HG03457 (cell line): ENCODE data around the gene ADAMTS19.
"Not testable (repeated sequence)": the region's sequence is repeated elsewhere in the genome, so short reads cannot be mapped to it uniquely, and the experiment has no call there.

Experiments used
- ATAC-seq: cut with Tn5 transposase; IDR thresholded peaks from one replicate; pipeline ENCODE4 v1.9.1; 2021; ENCODE audit warnings: moderate number of reproducible peaks; ENCODE audit not compliant: unreplicated experiment

ADAMTS19 gene

DNA sequence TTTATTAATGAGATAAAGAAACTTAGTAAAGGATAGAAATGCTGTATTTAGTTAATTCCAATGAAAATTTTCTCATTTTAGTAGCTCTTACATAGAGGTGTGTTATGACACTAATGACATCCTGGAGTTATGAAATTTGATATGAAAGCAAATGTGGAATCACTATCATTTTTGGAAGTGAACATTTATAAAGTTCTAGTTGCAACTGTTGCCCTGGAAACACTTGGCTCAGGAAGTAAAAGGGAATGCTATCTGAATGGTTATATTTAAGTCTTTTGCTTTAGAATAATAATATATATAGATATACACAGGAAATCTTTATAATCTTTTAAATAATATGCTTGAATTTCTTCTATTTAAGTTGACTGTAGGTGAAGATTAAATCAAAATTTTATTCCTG is 16.7 kb downstream of the ADAMTS19 start:
- ATAC-seq = no peak

DNA sequence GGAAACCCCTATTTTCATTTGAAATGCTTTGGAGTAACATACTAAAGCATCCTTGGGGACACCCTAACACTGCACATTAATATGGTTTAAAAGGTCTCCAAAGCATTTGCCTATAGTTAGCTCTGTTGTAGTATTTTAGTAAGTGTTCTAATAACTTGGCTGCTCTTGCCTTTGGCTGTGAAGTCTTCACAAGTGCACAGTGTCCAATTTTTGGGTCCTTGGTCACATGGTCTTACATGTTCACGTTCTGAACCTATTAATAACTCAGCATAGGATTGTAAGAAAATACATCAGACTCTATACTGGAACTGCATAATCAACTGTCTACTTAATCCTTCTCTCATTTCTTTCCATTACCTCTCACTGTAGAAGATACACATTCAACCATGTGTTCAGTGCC is 17.4 kb downstream of the ADAMTS19 start:
- no peak for ATAC-seq

DNA sequence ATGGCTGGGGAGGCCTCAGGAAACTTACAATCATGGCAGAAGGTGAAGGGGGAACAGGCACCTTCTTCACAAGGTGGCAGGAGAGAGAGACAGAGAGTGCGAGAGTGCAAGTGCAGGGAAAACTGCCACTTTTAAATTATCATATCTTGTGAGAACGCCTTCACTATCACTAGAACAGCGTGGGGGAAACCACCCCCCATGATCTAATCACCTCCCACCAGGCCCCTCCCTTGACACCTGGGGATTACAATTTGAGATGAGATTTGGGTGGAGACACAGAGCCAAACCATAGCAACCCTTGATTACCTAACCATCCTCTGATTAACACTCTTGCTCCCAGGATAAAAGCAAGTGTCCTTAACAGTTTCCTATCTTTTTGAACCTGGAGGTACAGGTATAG is 21.1 kb downstream of the ADAMTS19 start:
- no peak for ATAC-seq

DNA sequence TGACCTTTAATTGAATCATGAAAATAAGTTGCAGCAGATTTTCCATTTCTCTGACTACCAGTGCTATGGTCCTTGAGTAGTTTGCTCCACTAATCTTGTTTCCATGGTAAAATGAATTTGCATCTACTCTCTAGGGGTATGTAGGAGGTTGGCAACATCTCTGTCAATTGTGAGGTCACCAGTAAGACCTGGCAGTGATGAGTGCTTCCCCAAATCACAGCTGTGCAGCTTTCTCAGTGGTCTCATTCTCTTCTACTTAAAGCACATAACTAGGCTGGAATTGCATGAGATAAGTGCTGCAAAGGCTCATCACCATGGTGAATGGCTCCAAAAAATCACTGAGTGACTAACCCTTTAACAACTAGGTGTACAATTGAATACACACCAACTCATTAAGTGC is 36.3 kb downstream of the ADAMTS19 start:
- no peak for ATAC-seq

DNA sequence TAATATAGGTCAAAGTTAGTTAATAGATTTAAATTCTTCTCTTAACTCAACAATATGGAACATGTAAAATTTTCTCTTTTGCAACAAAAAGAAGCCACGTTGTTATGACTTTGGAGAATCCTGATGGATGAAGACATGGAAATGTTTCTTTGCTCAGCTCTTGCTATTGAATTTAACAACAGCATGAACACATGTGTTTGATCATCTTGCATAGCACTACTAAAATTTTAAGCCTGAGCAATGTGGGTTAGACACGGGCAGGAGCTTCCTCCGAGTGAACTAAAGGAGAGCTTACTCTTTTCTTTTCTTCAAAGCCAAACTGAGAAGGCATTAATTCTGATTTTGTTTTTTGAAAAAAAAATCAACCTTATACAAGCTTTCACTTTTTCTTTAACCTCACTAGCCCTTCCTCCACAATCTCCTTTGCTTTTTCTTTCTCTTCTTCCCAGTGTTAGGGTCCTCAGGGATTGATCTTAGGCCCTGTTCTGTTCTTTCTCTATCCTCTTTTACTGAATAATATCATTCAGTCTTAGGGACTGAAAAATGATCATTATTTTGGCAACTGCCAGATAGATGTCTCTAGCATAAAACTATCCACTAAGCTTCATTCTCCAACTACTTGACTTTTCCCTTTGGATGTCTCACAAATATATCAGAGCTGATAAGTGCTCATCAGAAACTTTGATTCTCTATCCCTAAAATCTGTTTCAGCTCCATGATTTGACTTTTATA is 36.9 kb downstream of the ADAMTS19 start:
- no peak for ATAC-seq

DNA sequence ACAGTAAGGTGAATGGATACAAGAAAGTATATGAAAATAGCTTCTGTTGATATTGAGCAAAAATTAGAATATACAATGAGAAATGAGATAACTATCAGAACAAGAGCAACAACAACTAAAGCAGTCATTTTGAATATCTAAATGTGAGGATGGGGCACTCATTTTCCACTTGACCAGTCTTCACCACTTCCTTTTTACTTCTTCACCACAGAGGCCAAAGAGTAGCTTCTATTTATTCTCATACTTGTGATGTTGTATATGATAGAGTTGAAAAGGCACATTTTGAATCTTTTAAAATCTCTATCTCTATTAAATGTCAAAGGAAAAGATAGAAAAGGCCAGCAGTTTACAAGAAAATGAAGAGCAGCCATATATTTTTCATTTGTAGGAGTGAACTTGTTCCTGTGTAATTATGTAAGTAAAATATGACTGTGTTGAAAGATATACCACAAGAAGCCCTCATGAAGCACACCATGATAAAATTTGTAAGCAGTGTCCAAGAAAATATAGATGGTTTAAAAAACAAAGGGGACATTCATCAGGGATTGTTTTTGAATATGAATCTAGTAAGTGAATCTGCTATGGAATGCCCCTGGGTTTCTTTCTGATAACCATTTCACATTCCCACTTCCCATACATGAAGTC is 39.2 kb downstream of the ADAMTS19 start:
- ATAC-seq = peak; percentile 48

DNA sequence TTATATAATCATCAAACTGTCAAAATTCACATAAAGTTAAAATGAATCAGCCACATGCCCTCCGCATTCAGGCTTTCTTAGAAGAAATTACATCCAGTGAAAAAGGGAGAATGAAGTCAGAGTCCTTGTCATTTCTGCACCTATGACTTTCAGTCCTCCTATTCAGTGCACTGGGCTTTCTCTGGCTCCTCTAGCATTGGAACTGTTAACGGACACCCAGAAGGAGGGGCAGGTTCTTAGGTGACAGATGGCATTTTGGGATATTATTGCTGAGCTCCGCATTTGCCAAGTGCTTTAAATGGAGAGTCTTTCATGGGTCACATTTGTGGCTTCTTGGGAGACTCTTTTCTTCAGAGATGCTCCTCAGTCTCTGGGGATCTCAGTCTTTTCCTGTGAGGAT is 40.0 kb downstream of the ADAMTS19 start:
- no peak for ATAC-seq

DNA sequence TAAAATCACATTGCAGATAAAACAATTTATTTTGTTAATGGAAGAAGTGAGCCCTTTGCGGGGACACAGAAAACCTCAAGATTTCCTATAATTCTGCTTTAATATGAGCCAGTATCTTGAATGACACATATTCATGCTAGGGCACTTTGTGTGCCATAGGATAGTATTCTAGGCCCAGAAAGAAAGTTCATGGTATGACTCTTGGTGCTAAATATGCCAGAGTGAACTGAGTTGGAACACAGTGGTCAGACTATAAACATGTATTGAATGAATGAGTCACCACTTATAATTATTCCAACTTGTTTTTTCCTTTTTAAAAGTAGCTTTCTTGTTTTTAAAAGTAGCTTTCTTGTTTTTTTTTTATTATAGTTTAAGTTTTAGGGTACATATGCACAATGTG is 46.0 kb downstream of the ADAMTS19 start:
- no peak for ATAC-seq

DNA sequence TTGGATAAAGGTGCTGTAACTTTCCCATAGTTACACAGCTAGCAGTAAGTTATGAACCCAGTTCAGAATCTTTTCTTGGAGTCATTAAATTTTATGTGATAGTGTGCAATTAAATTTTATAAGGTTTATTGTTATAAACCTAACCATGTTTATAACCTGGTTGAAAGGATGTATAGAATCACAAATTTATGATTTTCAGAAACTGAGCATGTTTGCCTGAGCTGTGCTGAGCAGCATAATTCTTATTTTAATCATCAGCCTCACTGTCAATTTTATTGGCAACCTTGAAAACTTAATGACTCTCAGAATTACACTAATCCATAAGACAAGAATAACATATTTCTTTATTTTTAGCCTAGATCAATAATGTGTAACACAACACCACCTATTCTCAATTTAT is 46.9 kb downstream of the ADAMTS19 start:
- no peak for ATAC-seq

DNA sequence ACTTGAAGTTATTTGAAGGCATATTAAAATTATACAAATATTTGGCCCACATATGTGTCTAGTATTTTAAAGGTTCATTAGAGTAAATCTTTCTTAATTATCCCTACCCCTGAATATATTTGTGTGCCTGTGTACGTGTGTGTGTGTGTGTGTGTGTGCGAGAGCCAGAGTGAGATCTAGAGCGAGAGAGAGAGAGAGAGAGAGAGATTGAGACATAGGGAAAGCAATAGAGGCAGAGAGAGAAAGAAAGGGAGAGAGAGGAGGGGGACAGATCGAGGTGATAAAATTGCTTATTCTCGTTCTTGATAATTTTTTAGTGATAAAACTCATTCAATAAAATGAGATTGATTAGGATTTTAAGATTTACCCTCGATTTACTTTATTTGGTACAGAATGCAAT is 47.4 kb downstream of the ADAMTS19 start:
- no peak for ATAC-seq

DNA sequence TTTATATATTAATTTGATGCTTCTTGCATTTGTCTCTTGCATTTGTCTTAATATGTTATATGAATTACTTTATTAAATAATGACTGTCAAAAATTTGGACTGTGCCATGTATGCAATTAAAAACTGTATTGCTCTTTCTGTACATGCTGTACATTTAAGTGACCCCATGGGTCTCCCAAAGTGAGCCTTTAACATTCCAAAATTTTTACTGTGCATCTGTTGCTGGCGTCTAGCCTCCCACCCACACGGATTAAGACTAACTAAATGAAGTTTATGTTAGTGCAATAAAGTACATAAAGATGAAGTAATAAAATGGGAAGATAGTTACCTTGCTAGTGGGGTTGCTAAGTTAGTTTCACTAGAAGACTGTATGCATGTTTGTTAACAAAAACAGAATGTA is 48.5 kb downstream of the ADAMTS19 start:
- ATAC-seq = no peak

DNA sequence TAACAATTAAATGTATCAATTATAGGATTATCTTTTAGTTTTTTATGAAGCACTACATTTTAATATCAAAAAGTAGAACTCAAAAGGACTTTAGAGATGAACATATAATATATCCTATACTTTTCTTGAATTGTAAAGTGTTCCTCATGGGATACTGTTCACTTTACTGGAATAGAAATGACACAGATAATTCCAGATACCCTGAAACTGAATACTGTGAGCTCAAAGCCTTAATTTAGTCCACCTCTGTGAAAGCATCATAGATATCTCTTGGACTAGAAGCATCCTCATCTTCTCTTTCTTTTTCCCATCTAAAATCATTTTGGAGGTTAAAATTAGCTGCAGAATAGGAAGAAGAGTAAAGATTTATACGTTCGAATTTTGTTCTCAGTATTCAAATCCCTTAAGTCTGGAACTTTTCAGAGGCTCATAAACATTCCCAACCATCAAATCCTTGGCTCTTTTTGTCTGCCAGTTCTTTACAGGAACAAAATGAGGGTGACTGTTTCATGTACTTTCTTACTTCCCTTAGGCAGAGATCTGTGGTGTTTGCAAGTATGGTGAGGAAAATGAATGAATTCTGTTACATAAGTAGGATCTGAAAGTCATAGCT is 49.4 kb downstream of the ADAMTS19 start:
- ATAC-seq = no peak

DNA sequence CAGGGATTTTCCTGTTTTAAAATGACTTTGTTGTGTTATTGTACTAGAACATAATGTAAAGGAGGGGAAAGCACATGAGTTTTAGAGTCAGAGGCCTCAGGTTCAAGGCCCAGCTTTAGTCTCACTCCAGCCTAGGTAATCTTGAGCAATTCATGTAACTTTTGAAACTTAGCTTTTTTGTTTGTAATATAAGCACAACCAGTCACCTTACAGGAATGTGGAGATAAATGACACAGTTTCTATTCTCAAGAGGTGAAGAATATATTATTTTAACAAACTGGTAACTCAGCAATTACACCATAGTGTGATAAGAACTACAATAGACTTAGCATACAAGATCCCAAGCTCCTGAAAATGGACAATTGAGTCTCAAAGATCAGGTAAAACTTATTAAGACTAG is 51.2 kb downstream of the ADAMTS19 start:
- ATAC-seq = no peak

DNA sequence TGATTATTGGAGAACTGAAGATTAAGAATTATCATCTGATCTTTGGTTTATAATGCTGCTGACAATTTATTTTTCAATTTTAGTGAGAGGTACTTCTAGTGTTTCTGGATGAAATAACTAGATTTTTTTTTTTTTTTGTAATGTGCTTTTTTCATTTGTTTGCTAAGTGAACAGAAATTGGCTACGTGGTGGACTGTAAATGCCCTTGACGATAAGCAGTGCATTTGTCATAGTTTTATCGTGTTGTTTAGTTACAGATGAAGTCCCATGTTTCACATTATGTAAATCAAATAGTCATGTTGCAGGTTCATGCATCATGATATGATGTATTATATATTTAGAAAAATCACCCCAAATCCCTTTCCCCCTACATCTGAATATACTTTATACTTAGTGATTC is 81.0 kb downstream of the ADAMTS19 start:
- no peak for ATAC-seq

DNA sequence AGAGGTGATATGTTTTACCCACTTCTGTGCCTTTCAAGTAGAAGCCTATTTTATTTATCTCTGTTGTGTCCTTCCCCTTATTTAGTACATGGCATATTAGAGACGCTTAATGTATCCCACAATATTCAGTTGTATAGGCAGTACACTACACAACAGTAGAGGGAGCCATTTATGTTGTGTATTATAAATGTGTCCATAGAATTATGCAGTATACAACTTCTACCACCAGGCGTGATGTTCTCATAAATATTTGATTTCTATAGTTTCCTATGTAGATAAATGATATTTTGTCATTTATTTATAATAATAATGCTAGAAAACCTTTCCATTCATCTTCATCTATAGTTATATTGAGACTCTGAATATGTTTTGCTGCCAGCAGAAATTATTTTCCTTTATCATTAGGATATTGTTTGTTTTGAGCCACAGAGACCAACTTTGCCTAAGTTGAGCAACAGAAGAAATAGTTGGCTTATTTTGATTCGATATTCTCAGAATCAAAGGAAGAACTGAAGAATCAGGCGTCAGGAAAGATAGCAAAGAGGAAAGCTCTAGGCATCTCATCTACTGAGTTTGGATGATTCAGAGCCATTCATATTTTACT is 81.7 kb downstream of the ADAMTS19 start:
- no peak for ATAC-seq

DNA sequence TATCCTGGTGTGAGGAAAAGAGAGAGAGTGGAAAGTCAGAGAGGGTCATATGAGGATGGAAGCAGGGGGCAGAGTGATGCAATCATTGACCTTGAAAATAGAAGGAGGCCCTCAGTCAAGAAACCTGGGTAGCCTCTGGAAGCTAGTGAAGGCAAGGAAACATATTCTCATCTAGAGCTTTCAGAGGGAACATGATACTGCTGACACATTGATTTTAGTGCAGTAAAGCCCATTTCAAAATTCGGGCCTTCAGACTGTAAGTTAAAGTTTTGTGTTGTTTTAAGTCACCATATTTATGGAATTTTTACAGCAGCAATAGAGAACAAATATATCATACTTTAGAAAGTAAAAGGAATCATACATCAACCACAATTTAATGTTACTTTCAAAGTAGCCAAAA is 87.0 kb downstream of the ADAMTS19 start:
- ATAC-seq = no peak

DNA sequence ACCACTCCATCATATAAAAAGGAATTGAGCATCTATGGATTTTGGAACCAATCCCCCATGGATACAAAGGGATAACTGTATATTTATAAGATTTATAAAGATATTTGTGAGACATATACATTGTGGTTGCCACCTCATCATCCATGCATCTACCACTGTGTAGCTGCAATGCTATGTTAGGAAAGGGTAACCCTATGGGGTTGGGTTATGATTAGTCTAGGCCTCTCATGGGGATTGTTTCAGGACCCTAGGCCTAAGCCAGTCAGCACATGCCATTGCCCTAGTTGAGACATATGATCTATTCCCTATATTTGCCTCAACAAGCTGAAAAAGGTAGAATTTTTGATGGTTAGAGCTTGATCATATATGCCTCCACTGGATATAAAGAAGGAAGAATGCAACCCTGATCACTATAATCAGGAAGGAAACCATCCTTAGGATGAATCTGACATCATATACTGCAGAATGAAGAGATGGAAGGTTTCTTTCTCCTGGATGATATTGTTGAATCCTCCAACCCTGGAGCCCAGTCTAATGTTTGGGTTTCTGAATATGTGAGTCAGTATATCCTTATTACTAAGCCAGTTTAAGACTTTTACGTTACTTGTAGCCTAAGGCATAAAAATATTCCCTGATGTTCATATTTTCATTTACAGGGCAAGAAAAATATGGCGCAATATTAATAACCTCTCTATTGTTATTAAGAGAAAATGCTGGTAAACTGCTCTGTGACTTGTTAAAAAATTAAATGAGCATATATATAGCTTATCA is 94.2 kb downstream of the ADAMTS19 start:
- ATAC-seq = no peak

DNA sequence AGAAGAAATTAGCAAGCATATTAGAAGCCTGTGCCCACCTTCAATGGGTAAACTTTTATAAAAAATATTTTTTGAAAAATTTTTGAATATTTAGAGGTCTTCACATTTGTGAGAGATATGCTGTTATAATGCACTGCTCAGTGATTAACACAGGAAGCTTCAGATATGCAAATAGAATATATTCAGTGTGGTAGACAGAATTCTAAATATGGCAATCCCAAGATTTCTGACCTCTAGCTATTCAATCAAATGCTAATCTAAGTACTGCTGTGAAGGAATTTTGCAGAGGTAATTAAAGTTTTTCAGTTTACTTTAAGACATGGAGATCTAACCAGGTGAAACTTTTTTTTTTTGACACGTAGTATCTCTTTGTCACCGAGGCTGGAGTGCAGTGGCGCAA is 103.5 kb downstream of the ADAMTS19 start:
- no peak for ATAC-seq

DNA sequence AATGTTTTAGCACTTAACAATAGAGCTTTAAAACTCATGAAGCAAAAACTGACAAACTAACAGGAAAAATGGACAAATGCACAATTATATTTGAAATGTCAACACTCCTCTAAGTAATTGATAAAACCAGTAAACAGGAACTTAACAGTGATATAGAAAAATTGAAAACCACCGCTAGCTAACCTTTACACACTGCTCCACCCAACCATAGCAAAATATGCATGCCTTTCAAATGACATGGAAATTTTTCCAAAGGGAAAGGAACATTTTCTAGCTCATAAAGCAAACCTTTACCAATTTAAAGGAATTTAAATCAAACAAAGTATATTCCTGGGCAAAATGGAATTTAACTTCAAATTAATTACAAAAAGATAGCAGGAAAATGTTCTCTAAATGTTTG is 109.2 kb downstream of the ADAMTS19 start:
- no peak for ATAC-seq

DNA sequence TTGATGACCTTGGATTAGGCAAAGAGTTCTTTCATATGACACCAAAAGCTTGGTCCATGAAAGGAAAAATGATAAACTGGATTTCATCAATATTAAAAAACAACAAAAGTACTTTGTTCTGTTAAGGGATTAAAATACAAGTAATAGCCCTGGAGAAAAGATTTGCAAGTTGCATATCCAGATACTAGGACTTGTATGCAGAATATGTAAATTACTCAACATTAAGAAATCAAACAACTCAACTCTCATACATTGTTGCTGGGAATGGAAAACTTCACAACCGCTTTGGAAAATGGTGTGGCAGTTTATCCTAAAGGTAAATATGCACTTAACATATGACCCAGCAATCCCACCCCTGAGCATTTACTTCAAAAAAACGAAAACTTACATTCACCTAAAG is 112.0 kb downstream of the ADAMTS19 start:
- no peak for ATAC-seq

DNA sequence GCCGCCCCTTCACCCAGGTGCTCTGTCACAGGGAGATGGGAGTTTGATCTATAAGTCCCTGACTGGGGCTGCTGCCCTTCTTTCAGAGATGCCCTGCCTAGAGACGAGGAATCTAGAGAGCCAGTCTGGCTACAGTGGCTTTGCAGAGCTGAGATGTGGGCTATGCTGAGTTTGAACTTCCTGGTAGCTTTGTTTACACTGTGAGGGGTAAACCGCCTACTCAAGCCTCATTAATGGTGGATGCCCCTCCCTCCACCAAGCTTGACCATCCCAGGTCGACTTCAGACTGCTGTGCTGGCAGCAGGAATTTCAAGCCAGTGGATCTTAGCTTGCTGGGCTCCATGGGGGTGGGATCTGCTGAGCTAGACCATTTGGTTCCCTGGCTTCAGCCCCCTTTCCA is 124.4 kb downstream of the ADAMTS19 start:
- not testable (repeated sequence) for ATAC-seq
